ENCODE data around the gene TMEM132C.

DNA sequence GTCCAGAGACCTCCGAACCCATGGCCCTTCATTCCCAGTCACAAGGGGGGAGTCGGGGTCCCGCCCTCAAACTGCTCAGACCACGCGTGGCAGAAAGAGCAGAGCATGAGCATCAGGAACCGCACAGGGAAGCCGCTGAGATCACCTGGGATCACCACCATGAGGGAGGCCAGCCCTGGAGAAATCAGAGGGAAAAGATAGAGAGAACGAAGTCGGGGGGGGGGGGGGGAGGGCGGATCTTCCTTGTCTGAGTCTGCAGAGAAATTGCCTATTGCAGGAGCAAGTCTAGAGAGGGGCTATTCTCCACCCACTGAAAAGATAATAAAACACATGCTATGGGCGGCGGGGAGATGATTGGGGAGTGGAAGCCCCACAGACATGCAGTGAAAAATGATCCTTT lies 884 bp upstream of the TMEM132C start:
- TF ChIP-seq CTCF (IDR thresholded peaks at IDR 0.05) (no peak), EZH2 (IDR thresholded peaks at IDR 0.05; ENCODE audit: borderline replicate concordance, insufficient read depth, low read depth, low read length, poor library complexity, severe bottlenecking) (no peak)

Measured in B cell (primary cell).